ENCODE measurements around the gene SH3GL3. TPM values are rescaled to one million over a fixed set of nuclear protein-coding genes. Genes with fewer than 3 reads are reported as not detected.
A peak's percentile ranks its signal among the peaks of the same experiment; 100 is the strongest.

Gene SH3GL3
- total and polyA plus RNA-seq, 8 donors = 0.56 to 3.3 (median 1.4) TPM; not detected in 4

DNA sequence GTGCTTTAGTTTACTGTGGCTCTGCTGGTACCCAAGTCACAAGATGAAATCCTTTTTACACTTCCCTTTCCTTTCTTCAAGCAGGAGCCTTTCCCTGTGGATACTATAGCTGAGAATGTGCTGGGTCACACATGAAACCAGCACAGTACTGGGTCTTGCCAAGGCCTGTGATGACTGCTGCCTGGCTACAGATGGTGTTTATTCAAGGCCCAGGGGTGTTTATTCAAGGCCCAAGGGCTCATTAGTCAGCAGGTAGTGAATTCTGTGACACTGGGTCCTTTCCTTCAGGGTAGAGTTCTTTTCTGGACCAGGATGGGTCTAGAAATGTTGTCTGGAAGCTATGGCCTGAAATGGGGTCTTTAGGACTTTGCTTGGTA, 99.4 kb downstream of the SH3GL3 start:
- no peaks in the 10 kb centered on the region for H3K36me3 ChIP-seq
- DNase-seq = no peak
- no peak overlapping the region for H3K27ac ChIP-seq
- no peaks in the 10 kb centered on the region for H3K4me1 ChIP-seq
- H3K27me3 ChIP-seq = no peaks in the 10 kb centered on the region
- no peak overlapping the region for H3K4me3 ChIP-seq
- intact Hi-C loops (cut with DNase I; ENCODE audit: low total_unique reads) = no loop called here
- TF ChIP-seq POLR2A (IDR thresholded peaks at IDR 0.05) = no peak
- TF ChIP-seq POLR2AphosphoS5 (IDR thresholded peaks at IDR 0.05) = no peak
- TF ChIP-seq, protein P1, sequence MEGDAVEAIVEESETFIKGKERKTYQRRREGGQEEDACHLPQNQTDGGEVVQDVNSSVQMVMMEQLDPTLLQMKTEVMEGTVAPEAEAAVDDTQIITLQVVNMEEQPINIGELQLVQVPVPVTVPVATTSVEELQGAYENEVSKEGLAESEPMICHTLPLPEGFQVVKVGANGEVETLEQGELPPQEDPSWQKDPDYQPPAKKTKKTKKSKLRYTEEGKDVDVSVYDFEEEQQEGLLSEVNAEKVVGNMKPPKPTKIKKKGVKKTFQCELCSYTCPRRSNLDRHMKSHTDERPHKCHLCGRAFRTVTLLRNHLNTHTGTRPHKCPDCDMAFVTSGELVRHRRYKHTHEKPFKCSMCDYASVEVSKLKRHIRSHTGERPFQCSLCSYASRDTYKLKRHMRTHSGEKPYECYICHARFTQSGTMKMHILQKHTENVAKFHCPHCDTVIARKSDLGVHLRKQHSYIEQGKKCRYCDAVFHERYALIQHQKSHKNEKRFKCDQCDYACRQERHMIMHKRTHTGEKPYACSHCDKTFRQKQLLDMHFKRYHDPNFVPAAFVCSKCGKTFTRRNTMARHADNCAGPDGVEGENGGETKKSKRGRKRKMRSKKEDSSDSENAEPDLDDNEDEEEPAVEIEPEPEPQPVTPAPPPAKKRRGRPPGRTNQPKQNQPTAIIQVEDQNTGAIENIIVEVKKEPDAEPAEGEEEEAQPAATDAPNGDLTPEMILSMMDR (IDR thresholded peaks at IDR 0.05) = no peak
- no peak for TF ChIP-seq EP300 (IDR thresholded peaks at IDR 0.05)
- peaks cover 0 to 5% (median 2%) of the 10 kb centered on the region in 4 donors for H3K9me3 ChIP-seq

DNA sequence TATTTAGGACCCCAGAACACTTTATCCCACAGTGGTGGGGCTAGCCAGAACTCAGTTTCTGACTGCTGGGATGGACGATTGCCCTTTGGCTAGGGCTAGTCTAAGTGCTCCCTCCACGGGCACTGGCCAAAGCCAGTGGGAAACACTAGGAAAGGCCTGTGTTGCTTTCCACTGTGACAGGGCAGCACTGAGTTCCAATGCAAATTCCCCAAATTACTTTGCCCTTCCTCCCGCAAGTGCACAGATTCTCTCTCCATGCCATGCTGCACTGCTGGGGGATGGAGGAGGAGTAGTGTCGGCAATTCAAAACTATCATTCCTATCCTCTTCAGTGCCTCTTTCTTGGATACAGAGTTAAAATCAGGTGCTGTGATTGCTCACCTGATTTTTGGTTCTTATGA, 100.0 kb downstream of the SH3GL3 start:
- no peaks in the 10 kb centered on the region for H3K4me1 ChIP-seq
- no peak overlapping the region for H3K4me3 ChIP-seq
- intact Hi-C loops (cut with DNase I; ENCODE audit: low total_unique reads) = no loop called here
- no peaks in the 10 kb centered on the region for H3K27me3 ChIP-seq
- H3K27ac ChIP-seq = no peak overlapping the region
- H3K9me3 ChIP-seq = peaks cover 0 to 5% (median 2%) of the 10 kb centered on the region in 4 donors
- DNase-seq = no peak
- no peaks in the 10 kb centered on the region for H3K36me3 ChIP-seq
- no peak for TF ChIP-seq POLR2AphosphoS5 (IDR thresholded peaks at IDR 0.05)
- TF ChIP-seq POLR2A (IDR thresholded peaks at IDR 0.05) = no peak
- TF ChIP-seq, protein P1 (IDR thresholded peaks at IDR 0.05) = no peak
- TF ChIP-seq EP300 (IDR thresholded peaks at IDR 0.05) = no peak
- WGBS, 5 donors = 74 to 89% (median 83%) methylated on average over 4 of the region's 4 CpGs

DNA sequence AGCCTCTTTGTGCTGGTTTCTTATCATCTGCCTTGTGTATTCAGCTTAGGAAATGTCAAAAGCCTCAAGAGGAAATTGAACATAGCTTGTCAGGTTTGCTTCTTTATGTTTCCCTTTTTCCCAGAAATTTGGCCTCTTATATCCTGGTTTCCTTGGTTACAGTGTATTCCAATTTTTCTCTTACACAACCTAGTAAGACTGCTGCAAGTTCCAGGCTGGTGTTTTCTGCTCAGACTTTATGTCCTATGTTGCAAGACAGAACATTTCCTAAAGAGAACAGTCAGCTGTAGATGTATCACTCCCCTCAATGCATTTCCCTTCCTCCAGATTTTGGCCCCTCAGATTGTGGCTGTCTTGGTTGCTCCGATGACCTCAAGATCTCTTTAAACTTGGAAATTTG, 102.5 kb downstream of the SH3GL3 start:
- DNase-seq = peak in 1 of 2 donors; percentile 36
- no peak for TF ChIP-seq EP300 (IDR thresholded peaks at IDR 0.05)
- TF ChIP-seq, protein P1 (IDR thresholded peaks at IDR 0.05) = no peak
- peaks cover 0 to 5% (median 0%) of the 10 kb centered on the region in 4 donors for H3K9me3 ChIP-seq
- no peak overlapping the region for H3K4me3 ChIP-seq
- no peak overlapping the region for H3K27ac ChIP-seq
- peaks cover 0 to 3% (median 0%) of the 10 kb centered on the region in 3 donors for H3K27me3 ChIP-seq
- intact Hi-C loops (cut with DNase I; ENCODE audit: low total_unique reads) = no loop called here
- no peaks in the 10 kb centered on the region for H3K36me3 ChIP-seq
- 60 to 85% (median 73%) methylated on average over 1 of the region's 1 CpG for whole genome bisulfite sequencing, 5 donors
- no peaks in the 10 kb centered on the region for H3K4me1 ChIP-seq

DNA sequence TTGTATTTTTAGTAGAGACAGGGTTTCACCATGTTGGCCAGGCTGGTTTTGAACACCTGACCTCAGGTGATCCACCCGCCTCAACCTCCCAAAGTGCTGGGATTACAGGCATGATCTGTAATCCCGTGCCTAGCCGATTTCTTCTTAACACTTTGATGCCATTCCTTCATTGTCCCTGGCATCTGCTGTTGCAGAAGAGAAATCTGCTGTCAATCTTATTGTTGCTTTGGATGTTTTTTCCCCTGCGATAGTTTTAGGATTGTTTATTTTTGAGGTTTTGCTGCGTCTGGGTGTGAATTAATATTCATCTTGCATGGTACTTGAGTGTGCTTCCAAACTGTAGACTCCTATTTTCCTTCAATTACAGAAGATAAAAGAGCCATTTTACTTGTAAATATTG, 107.4 kb downstream of the SH3GL3 start:
- Histone ChIP-seq H3K9me3 (no peaks in the 10 kb centered on the region), H3K27ac (no peak overlapping the region), H3K4me1 (peaks cover 0 to 3% (median 0%) of the 10 kb centered on the region in 4 donors), H3K27me3 (peaks cover 0 to 3% (median 0%) of the 10 kb centered on the region in 3 donors), H3K36me3 (no peaks in the 10 kb centered on the region), H3K4me3 (no peak overlapping the region)
- intact Hi-C loops (cut with DNase I; ENCODE audit: low total_unique reads) = no loop called here
- no peak for DNase-seq
- no peak for TF ChIP-seq POLR2AphosphoS5 (IDR thresholded peaks at IDR 0.05)
- no peak for TF ChIP-seq POLR2A (IDR thresholded peaks at IDR 0.05)
- TF ChIP-seq EP300 (IDR thresholded peaks at IDR 0.05) = no peak
- WGBS, 5 donors = 81 to 92% (median 87%) methylated on average over 5 of the region's 5 CpGs

DNA sequence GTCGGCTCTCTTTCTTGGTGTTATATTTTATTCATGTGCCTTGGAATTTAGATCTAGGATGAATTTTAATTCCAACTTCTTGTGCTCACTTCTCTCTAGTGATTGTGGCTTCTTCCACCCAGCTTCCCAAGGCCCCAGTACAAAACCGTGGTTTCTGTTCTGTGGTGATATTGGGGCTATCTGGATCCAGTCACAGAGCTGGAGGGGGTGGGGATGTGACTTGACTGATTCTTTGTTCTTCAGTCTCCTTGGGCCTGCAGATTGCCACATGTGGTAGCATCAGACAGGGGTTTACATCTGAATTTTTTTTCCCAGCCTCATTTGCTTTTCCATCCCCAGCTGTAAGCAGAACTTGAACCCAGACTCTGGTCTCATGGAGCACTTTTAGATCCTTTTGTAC, 108.2 kb downstream of the SH3GL3 start:
- H3K36me3 ChIP-seq = no peaks in the 10 kb centered on the region
- TF ChIP-seq, protein P1 (IDR thresholded peaks at IDR 0.05) = no peak
- TF ChIP-seq POLR2AphosphoS5 (IDR thresholded peaks at IDR 0.05) (no peak), POLR2A (IDR thresholded peaks at IDR 0.05) (no peak), EP300 (IDR thresholded peaks at IDR 0.05) (no peak)
- H3K27ac ChIP-seq = no peak overlapping the region

More for the DNA sequence above, 108.2 kb downstream of the SH3GL3 start:
- H3K9me3 ChIP-seq = no peaks in the 10 kb centered on the region
- H3K27me3 ChIP-seq = peaks cover 0 to 3% (median 0%) of the 10 kb centered on the region in 3 donors
- no peak for DNase-seq
- H3K4me1 ChIP-seq = peaks cover 0 to 3% (median 0%) of the 10 kb centered on the region in 4 donors
- intact Hi-C loops (cut with DNase I; ENCODE audit: low total_unique reads) = loop anchor here (5.0 kb wide), 1 partner anchor 118 kb away; no protein-coding TSS in a partner anchor
- no peak overlapping the region for H3K4me3 ChIP-seq
- 86 to 89% (median 87%) methylated on average over 2 of the region's 2 CpGs for WGBS, 5 donors
